Activated T-cell treated with anti-CD3 and anti-CD28 coated beads for 48 hours (primary cell): ENCODE results near the gene FLVCR2.
"Not testable (repeated sequence)": the region's sequence is repeated elsewhere in the genome, so short reads cannot be mapped to it uniquely, and the experiment has no call there.

Experiments
- DNase-seq: peaks from one replicate; pipeline ENCODE4 v3.0.0-alpha.2; 2020; ENCODE audit warnings: low read depth

FLVCR2 gene

GRCh38 chr14:75662966-75663365, 84.5 kb downstream of the FLVCR2 start:
- DNase-seq = no peak

DNA sequence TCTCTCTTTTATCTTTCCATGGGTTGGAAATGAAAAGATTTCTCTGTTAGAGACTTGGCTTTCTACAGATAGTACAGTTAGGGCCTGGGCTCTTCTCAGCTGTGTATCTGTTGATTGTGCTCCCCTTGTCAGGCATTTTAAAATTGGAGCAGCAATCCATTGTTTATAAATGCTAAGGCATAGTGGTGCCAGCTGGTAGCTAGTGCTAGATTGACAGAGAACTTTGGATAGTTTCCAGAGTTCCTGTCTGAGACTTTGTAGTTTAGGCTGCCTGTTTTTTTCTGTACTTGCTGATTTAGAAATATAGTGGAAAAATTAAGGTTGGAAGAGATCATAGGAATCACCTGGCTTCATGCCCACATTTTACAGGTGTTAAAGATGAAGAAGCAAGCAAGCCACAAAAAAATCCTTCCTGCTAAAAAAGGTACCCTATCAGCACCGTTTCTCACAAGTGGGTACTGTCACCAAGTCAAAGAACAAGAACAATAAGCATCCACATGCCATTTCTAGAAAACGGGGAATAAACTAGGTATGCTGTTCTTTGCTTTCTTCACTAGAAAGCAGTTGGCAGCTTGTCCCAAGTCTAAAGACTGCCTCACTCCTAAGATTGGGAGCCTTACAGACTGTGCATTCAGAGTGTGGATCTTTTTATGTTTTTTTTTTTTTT, 88.8 kb downstream of the FLVCR2 start:
- no peak for DNase-seq

GRCh38 chr14:75672605-75673192, 94.3 kb downstream of the FLVCR2 start:
- DNase-seq = no peak

- DNase-seq = no peak
These were observed 95.1 kb downstream of the FLVCR2 start for GRCh38 chr14:75673345-75674035.

DNA sequence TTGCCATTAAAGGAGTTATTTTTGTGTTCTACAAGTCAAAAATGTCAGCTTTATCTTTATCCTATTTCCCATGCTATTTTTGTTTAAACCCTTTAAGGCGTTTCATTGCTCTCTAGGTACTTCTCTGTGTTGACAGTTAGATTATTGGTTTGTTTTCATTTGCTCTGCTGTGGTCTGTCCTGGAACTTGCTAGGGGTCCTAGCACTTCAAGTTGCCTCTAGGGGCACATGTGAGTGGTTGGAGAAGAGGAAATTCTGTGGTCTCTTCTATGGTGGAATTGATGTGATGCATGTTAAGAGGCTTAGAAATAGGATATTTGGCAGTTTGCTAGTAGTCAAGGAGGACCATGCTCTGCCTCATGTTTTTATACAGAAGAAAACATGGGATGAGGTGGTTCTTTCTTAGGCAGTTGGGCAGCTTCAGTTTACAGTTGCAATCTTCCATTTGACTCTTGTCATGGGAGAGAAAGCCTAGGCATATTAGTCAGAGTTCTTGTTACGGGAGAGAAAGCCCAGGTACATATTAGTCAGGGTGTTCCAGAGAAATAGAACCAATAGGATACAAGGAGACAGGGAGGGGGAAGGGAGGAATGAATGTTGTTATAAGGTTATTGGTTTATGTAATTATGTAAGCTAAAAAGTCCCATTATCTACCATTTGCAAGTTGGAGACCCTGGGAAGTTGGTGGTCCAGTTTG, 97.0 kb downstream of the FLVCR2 start:
- no peak for DNase-seq

- DNase-seq = no peak
These were observed 107.5 kb downstream of the FLVCR2 start for GRCh38 chr14:75685910-75686309.

- no peak for DNase-seq
These were observed 110.6 kb downstream of the FLVCR2 start for GRCh38 chr14:75689012-75689411.

DNA sequence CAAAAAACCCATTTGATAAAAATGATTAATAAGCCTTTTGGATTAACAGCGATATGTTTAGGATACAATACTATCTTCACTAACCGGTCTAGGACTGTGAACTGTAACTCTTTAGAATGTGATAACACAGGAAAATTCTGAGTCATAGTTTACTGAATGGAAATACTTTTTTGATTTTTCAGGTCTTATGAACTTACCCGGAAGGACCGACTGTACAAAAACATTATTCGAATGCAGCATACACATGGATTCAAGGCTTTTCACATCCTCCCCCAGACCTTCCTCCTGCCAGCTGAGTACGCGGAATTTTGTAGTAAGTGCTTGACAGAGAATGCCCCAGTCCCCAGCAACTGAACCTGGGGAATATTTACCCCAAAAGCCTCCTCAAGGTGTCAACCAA, 111.6 kb downstream of the FLVCR2 start:
- no peak for DNase-seq

DNA sequence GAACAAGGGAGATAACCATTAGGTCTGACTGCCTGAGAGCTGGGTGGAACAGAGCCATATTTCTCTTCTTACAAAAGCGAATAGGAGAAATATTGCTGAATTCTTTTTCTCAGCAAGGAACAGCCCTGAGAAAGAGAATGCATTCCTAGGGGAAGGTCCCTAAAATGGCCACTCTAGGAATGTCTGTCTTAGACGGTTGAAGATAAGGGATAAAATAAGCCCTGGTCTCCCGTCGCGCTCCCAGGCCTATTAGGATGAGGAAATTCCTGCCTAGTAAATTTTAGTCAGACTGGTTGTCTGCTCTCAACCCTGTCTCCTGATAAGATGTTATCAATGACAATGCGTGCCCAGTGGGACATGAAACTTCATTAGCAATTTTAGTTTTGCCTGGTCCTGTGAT, 116.6 kb downstream of the FLVCR2 start:
- not testable (repeated sequence) for DNase-seq

- DNase-seq = no peak
These were observed 119.0 kb downstream of the FLVCR2 start for GRCh38 chr14:75697386-75697785.
